Measurements from ENCODE around the gene METRN.

GRCh38 chr16:670485-671352 is 44.2 kb upstream of the METRN start:
- TF ChIP-seq CTCF (IDR thresholded peaks at IDR 0.05) (no peak), POLR2A (IDR thresholded peaks at IDR 0.05) (no peak)

Measured in body of pancreas (tissue), 4 donors.